Measurements from ENCODE around the gene FGR.

Gene FGR

GRCh38 chr1:27600498-27601175 lies 34.3 kb downstream of the FGR start:
- DNase-seq: no peak

GRCh38 chr1:27599605-27600497 lies 35.1 kb downstream of the FGR start:
- no peak for DNase-seq

- peak; percentile 78 for DNase-seq
Measured at GRCh38 chr1:27598902-27599528, 36.0 kb downstream of the FGR start.

- no peak for DNase-seq
Measured at GRCh38 chr1:27598295-27598687, 36.7 kb downstream of the FGR start.

GRCh38 chr1:27597516-27598294 lies 37.3 kb downstream of the FGR start:
- DNase-seq: no peak

GRCh38 chr1:27596986-27597385 lies 38.0 kb downstream of the FGR start:
- no peak for DNase-seq

- no peak for DNase-seq
Measured at GRCh38 chr1:27596261-27596660, 38.7 kb downstream of the FGR start.

GRCh38 chr1:27595597-27595996 lies 39.4 kb downstream of the FGR start:
- no peak for DNase-seq

GRCh38 chr1:27594564-27595510 lies 40.1 kb downstream of the FGR start:
- DNase-seq: no peak

GRCh38 chr1:27593678-27594563 lies 41.1 kb downstream of the FGR start:
- no peak for DNase-seq

- no peak for DNase-seq
Measured at GRCh38 chr1:27592931-27593677, 41.9 kb downstream of the FGR start.

- DNase-seq: no peak
Measured at GRCh38 chr1:27592232-27592930, 42.6 kb downstream of the FGR start.

- DNase-seq: no peak
Measured at GRCh38 chr1:27591622-27592021, 43.4 kb downstream of the FGR start.

- DNase-seq: no peak
Measured at GRCh38 chr1:27590917-27591508, 44.0 kb downstream of the FGR start.

- no peak for DNase-seq
Measured at GRCh38 chr1:27589841-27590426, 45.1 kb downstream of the FGR start.

GRCh38 chr1:27589441-27589840 lies 45.5 kb downstream of the FGR start:
- no peak for DNase-seq

- DNase-seq: no peak
Measured at GRCh38 chr1:27588256-27589232, 46.4 kb downstream of the FGR start.

All from activated effector memory CD4-positive, alpha-beta T cell treated with anti-CD3 and anti-CD28 coated beads, Interleukin-2, amount 50 U/mL, for 16 hours (primary cell).